ENCODE measurements around the gene TLNRD1. TPM values are rescaled to one million over a fixed set of nuclear protein-coding genes. Genes with fewer than 3 reads are reported as not detected.

TLNRD1 gene
- total RNA-seq, 4 donors from 2014 or later: 1.9 to 8.1 (median 3.3) TPM

DNA sequence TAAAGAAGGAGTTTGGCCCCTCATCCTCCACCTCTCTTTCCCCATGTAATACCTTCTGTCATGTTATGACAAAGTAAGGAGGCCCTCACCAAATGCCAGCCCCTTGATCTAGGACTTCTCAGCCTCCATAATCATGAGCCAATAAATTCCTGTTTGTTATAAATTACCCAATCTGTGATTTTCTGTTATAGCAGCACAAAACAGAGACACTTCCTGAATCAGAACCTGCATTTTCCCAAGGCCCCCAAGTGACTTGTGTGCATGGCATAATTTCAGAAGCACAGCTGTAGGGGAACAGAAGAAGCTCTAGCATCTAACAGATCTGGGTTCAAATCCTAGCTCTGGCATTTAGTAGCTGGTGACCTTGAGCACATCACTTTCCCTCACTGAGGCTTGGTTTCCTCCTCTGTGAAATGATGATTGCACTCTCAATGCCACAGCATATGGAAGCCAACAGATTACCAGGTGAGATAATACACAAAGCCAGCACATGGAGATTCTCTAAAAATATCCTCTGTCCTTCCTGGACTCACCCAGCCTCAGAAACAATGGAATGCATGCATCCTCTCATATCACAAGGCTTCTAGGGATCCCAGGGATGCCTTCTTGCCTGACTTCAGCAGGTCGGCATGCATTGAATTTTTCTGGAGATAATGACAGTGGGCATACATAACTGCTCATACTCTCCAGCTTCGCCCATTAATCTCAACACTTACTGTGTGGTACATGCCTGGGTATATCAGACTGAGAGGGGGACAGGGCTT is 26.3 kb downstream of the TLNRD1 start:
- H3K4me1 ChIP-seq: peaks cover 10 to 11% of the 10 kb centered on the region in 2 donors
- intact Hi-C loops (cut with DNase I; ENCODE audit: low total_unique reads) (no loop called here), in situ Hi-C loops (cut with MboI; ENCODE audit: low sequenced_read_pairs in 4 of 4) (no loop called here)
- DNase-seq (no peak), ATAC-seq (no peak)
- TF ChIP-seq, protein P1, sequence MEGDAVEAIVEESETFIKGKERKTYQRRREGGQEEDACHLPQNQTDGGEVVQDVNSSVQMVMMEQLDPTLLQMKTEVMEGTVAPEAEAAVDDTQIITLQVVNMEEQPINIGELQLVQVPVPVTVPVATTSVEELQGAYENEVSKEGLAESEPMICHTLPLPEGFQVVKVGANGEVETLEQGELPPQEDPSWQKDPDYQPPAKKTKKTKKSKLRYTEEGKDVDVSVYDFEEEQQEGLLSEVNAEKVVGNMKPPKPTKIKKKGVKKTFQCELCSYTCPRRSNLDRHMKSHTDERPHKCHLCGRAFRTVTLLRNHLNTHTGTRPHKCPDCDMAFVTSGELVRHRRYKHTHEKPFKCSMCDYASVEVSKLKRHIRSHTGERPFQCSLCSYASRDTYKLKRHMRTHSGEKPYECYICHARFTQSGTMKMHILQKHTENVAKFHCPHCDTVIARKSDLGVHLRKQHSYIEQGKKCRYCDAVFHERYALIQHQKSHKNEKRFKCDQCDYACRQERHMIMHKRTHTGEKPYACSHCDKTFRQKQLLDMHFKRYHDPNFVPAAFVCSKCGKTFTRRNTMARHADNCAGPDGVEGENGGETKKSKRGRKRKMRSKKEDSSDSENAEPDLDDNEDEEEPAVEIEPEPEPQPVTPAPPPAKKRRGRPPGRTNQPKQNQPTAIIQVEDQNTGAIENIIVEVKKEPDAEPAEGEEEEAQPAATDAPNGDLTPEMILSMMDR (IDR thresholded peaks at IDR 0.05 in 4 of 5, conservative IDR thresholded peaks at IDR 0.05 in 1 of 5): no peak
- no peak for TF ChIP-seq POLR2A (IDR thresholded peaks at IDR 0.05)
- H3K27me3 ChIP-seq: no peaks in the 10 kb centered on the region
- no peak overlapping the region for H3K27ac ChIP-seq
- H3K36me3 ChIP-seq: no peaks in the 10 kb centered on the region
- H3K9me3 ChIP-seq: no peaks in the 10 kb centered on the region
- H3K4me3 ChIP-seq: no peak overlapping the region

DNA sequence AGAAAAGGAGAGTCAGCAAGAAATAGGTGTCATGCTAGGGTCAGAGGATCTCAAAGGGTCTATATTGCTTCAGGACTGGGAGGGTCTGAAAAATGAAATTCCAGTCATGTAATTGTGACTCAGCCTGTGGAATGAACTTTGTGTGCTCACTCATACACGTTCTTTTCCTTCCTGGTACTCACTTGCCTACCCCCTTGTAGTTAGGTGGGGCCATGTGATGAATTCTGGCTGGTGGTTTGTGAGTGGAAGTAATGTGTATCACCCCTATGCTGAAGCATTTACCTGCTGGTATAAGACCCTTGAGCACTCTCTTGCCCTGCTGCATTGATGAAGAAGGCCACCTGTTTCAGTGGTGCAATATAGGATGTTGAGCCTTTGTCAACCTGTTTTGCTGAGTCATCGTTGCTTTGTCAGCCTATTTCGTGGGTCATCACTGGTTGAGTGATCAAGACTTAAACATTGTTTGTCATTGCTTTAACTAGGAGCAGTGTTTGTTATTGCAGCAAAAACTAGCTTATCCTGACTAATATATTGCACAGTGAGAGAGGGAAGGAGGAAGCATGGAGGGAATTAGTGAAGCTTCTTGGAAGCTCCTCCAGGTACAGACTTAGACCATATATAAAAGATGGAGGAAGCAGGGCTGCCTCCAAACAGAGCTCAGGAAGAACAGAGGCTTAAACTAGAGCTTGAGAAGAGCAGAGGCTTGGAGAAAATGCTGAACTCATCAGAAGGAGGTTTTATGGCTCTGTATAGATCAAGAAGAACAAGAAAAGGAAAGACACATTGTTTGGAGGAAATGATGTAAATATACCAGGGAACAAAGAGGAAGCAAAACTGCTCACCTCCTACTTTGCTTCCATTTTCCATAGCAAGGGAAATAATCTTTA is 28.9 kb downstream of the TLNRD1 start:
- Histone ChIP-seq H3K27me3 (no peaks in the 10 kb centered on the region), H3K4me1 (peaks cover 2 to 4% of the 10 kb centered on the region in 2 donors), H3K27ac (no peak overlapping the region), H3K4me3 (no peak overlapping the region), H3K9me3 (no peaks in the 10 kb centered on the region), H3K36me3 (no peaks in the 10 kb centered on the region)
- DNase-seq: no peak
- intact Hi-C loops (cut with DNase I; ENCODE audit: low total_unique reads): no loop called here
- TF ChIP-seq, protein P1 (IDR thresholded peaks at IDR 0.05 in 4 of 5, conservative IDR thresholded peaks at IDR 0.05 in 1 of 5): no peak
- TF ChIP-seq POLR2A (IDR thresholded peaks at IDR 0.05): no peak
- ATAC-seq: no peak
- in situ Hi-C loops (cut with MboI; ENCODE audit: low sequenced_read_pairs in 4 of 4): no loop called here

DNA sequence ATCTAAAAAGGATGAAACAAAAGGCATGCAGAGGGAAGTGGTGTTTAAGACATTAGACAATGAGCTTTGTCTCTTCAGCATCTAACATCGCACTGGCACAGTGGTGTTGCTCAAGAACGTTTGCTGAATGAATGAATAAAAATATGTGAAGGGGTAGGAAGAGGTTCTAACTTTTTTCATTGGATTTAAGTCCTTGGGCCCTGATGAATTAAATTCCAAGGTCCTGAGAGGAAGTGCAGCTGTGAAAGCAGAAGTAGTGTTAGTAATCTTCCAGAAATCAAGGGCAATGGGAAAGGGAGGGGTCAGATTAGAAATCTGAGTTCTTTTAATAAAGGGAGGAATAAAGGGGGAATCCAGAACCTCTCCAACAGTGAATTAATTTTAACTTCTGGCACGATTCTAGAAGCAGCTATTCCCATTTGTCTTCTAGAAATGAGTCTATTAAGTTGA is 29.6 kb downstream of the TLNRD1 start:
- TF ChIP-seq, protein P1 (IDR thresholded peaks at IDR 0.05 in 4 of 5, conservative IDR thresholded peaks at IDR 0.05 in 1 of 5): no peak
- TF ChIP-seq POLR2A (IDR thresholded peaks at IDR 0.05): no peak
- in situ Hi-C loops (cut with MboI; ENCODE audit: low sequenced_read_pairs in 4 of 4) (no loop called here), intact Hi-C loops (cut with DNase I; ENCODE audit: low total_unique reads) (no loop called here)
- Histone ChIP-seq H3K9me3 (no peaks in the 10 kb centered on the region), H3K4me1 (peaks cover 0 to 4% of the 10 kb centered on the region in 2 donors), H3K27ac (no peak overlapping the region), H3K4me3 (no peak overlapping the region), H3K27me3 (no peaks in the 10 kb centered on the region), H3K36me3 (no peaks in the 10 kb centered on the region)
- DNase-seq (no peak), ATAC-seq (no peak)

DNA sequence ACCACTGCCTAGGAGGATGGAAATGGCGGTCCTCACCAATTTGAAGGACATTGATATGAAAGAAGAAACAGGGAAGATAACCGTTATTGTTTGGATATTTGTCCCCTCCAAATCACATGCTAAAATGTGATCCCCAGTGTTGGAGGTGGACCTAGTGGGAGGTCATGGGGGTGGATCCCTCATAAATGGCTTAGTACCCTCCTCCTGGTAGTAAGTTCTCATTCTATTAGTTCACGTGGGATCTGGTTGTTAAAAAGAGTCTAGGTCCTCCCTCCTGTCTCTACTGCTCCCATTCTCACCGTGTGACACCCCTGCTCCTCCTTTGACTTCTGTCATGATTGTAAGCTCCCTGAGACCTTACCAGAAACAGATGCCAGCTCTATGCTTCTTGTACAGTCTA is 30.5 kb downstream of the TLNRD1 start:
- Histone ChIP-seq H3K27ac (no peak overlapping the region), H3K27me3 (no peaks in the 10 kb centered on the region), H3K4me3 (no peak overlapping the region), H3K9me3 (no peaks in the 10 kb centered on the region), H3K36me3 (no peaks in the 10 kb centered on the region), H3K4me1 (peaks cover 0 to 4% of the 10 kb centered on the region in 2 donors)
- intact Hi-C loops (cut with DNase I; ENCODE audit: low total_unique reads) (no loop called here), in situ Hi-C loops (cut with MboI; ENCODE audit: low sequenced_read_pairs in 4 of 4) (no loop called here)
- no peak for ATAC-seq
- no peak for TF ChIP-seq POLR2A (IDR thresholded peaks at IDR 0.05)
- TF ChIP-seq, protein P1 (IDR thresholded peaks at IDR 0.05 in 4 of 5, conservative IDR thresholded peaks at IDR 0.05 in 1 of 5): no peak
- no peak for DNase-seq

Data from gastrocnemius medialis (tissue), 4 donors.